ENCODE data around the gene CPA2.

CPA2 gene

GRCh38 chr7:130298544-130299326, 32.1 kb downstream of the CPA2 start:
- Histone ChIP-seq H3K4me1 (ENCODE audit: control insufficient read depth, insufficient read depth, low read length) (no peaks in the 10 kb centered on the region), H3K36me3 (ENCODE audit: control insufficient read depth, insufficient read depth, low read length) (no peaks in the 10 kb centered on the region), H3K4me3 (ENCODE audit: low read depth, low read length) (no peak overlapping the region), H3K27ac (ENCODE audit: low read depth, low read length) (no peak overlapping the region), H3K9ac (ENCODE audit: low read length) (no peak overlapping the region), H3K9me3 (ENCODE audit: control insufficient read depth, insufficient read depth, low read depth, low read length) (no peaks in the 10 kb centered on the region), H3K27me3 (ENCODE audit: control insufficient read depth, insufficient read depth, low read length) (no peaks in the 10 kb centered on the region; the same call in 1 of the 2 replicates)

GRCh38 chr7:130299866-130300265, 33.2 kb downstream of the CPA2 start:
- Histone ChIP-seq H3K27me3 (ENCODE audit: control insufficient read depth, insufficient read depth, low read length) (no peaks in the 10 kb centered on the region; the same call in 1 of the 2 replicates), H3K27ac (ENCODE audit: low read depth, low read length) (no peak overlapping the region), H3K4me3 (ENCODE audit: low read depth, low read length) (no peak overlapping the region), H3K36me3 (ENCODE audit: control insufficient read depth, insufficient read depth, low read length) (no peaks in the 10 kb centered on the region), H3K9ac (ENCODE audit: low read length) (no peak overlapping the region), H3K4me1 (ENCODE audit: control insufficient read depth, insufficient read depth, low read length) (no peaks in the 10 kb centered on the region), H3K9me3 (ENCODE audit: control insufficient read depth, insufficient read depth, low read depth, low read length) (no peaks in the 10 kb centered on the region)

- no peak overlapping the region for H3K4me3 ChIP-seq (ENCODE audit: low read depth, low read length)
- no peaks in the 10 kb centered on the region for H3K9me3 ChIP-seq (ENCODE audit: control insufficient read depth, insufficient read depth, low read depth, low read length)
- no peaks in the 10 kb centered on the region for H3K4me1 ChIP-seq (ENCODE audit: control insufficient read depth, insufficient read depth, low read length)
- H3K36me3 ChIP-seq (ENCODE audit: control insufficient read depth, insufficient read depth, low read length): no peaks in the 10 kb centered on the region
- no peaks in the 10 kb centered on the region for H3K27me3 ChIP-seq (ENCODE audit: control insufficient read depth, insufficient read depth, low read length)
- H3K27ac ChIP-seq (ENCODE audit: low read depth, low read length): no peak overlapping the region
- no peak overlapping the region for H3K9ac ChIP-seq (ENCODE audit: low read length)
Measured at GRCh38 chr7:130301501-130302020, 34.9 kb downstream of the CPA2 start.

- Histone ChIP-seq H3K4me1 (ENCODE audit: control insufficient read depth, insufficient read depth, low read length) (no peaks in the 10 kb centered on the region), H3K9me3 (ENCODE audit: control insufficient read depth, insufficient read depth, low read depth, low read length) (no peaks in the 10 kb centered on the region), H3K27me3 (ENCODE audit: control insufficient read depth, insufficient read depth, low read length) (no peaks in the 10 kb centered on the region), H3K4me3 (ENCODE audit: low read depth, low read length) (no peak overlapping the region), H3K27ac (ENCODE audit: low read depth, low read length) (no peak overlapping the region), H3K36me3 (ENCODE audit: control insufficient read depth, insufficient read depth, low read length) (no peaks in the 10 kb centered on the region), H3K9ac (ENCODE audit: low read length) (no peak overlapping the region)
Measured at GRCh38 chr7:130302649-130303048, 36.0 kb downstream of the CPA2 start.

GRCh38 chr7:130303127-130303526, 36.5 kb downstream of the CPA2 start:
- no peak overlapping the region for H3K27ac ChIP-seq (ENCODE audit: low read depth, low read length)
- H3K4me1 ChIP-seq (ENCODE audit: control insufficient read depth, insufficient read depth, low read length): no peaks in the 10 kb centered on the region
- no peak overlapping the region for H3K4me3 ChIP-seq (ENCODE audit: low read depth, low read length)
- no peaks in the 10 kb centered on the region for H3K9me3 ChIP-seq (ENCODE audit: control insufficient read depth, insufficient read depth, low read depth, low read length)
- no peaks in the 10 kb centered on the region for H3K27me3 ChIP-seq (ENCODE audit: control insufficient read depth, insufficient read depth, low read length)
- no peaks in the 10 kb centered on the region for H3K36me3 ChIP-seq (ENCODE audit: control insufficient read depth, insufficient read depth, low read length)
- H3K9ac ChIP-seq (ENCODE audit: low read length): no peak overlapping the region

DNA sequence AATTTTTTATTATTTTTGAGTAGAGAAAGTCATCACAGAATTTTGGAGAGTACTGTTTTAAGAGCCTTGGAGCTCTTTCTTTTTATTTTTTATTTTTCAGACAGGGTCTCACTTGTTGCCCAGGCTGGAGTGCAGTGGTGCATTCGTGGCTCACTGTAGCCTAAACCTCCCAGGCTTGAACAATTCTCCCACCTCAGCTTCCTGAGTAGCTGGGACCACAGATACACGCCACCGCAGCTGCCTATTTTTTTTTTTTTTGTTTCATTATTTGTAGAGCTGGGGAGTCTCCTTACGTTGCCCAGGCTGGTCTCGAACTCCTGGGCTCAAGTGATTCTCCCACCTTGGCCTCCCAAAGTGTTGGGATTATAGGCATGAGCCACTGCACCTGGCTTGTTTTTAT, 36.9 kb downstream of the CPA2 start:
- no peaks in the 10 kb centered on the region for H3K4me1 ChIP-seq (ENCODE audit: control insufficient read depth, insufficient read depth, low read length)
- H3K27ac ChIP-seq (ENCODE audit: low read depth, low read length): no peak overlapping the region
- no peak overlapping the region for H3K9ac ChIP-seq (ENCODE audit: low read length)
- H3K36me3 ChIP-seq (ENCODE audit: control insufficient read depth, insufficient read depth, low read length): no peaks in the 10 kb centered on the region
- H3K4me3 ChIP-seq (ENCODE audit: low read depth, low read length): no peak overlapping the region
- no peaks in the 10 kb centered on the region for H3K9me3 ChIP-seq (ENCODE audit: control insufficient read depth, insufficient read depth, low read depth, low read length)
- H3K27me3 ChIP-seq (ENCODE audit: control insufficient read depth, insufficient read depth, low read length): no peaks in the 10 kb centered on the region

- H3K27me3 ChIP-seq (ENCODE audit: control insufficient read depth, insufficient read depth, low read length): no peaks in the 10 kb centered on the region
- no peak overlapping the region for H3K27ac ChIP-seq (ENCODE audit: low read depth, low read length)
- no peaks in the 10 kb centered on the region for H3K9me3 ChIP-seq (ENCODE audit: control insufficient read depth, insufficient read depth, low read depth, low read length)
- no peaks in the 10 kb centered on the region for H3K4me1 ChIP-seq (ENCODE audit: control insufficient read depth, insufficient read depth, low read length)
- no peak overlapping the region for H3K9ac ChIP-seq (ENCODE audit: low read length)
- H3K4me3 ChIP-seq (ENCODE audit: low read depth, low read length): no peak overlapping the region
- H3K36me3 ChIP-seq (ENCODE audit: control insufficient read depth, insufficient read depth, low read length): no peaks in the 10 kb centered on the region
Measured at GRCh38 chr7:130303982-130304381, 37.3 kb downstream of the CPA2 start.

GRCh38 chr7:130304878-130305277, 38.2 kb downstream of the CPA2 start:
- Histone ChIP-seq H3K4me1 (ENCODE audit: control insufficient read depth, insufficient read depth, low read length) (no peaks in the 10 kb centered on the region), H3K9me3 (ENCODE audit: control insufficient read depth, insufficient read depth, low read depth, low read length) (no peaks in the 10 kb centered on the region), H3K4me3 (ENCODE audit: low read depth, low read length) (no peak overlapping the region), H3K27ac (ENCODE audit: low read depth, low read length) (no peak overlapping the region), H3K9ac (ENCODE audit: low read length) (no peak overlapping the region), H3K27me3 (ENCODE audit: control insufficient read depth, insufficient read depth, low read length) (no peaks in the 10 kb centered on the region), H3K36me3 (ENCODE audit: control insufficient read depth, insufficient read depth, low read length) (no peaks in the 10 kb centered on the region)

DNA sequence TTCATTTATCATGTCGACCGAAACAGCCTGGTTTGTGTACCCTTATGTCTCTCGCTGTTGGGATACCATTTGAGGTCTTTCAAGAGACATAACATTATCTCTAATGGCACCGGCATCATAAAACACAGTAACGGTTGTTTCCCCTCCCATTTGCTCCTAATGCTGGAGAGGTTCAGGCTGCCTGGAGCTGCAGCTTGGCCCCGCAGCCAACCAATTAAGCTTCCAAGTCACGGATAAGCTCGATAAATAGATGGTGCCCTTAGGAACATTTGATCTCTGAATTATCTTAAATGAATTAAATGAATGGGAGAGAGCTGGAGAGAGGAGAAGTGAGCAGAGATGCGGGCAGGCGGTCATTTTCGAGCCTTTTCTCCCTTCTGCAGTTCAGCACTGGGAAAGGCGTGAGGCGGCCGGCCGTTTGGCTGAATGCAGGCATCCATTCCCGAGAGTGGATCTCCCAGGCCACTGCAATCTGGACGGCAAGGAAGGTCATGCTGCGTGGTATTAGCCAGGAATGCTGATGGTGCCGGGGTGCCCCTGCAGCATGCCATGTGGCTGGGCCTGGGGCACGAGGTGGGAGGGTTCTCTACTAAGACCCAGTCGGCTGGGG, 38.9 kb downstream of the CPA2 start:
- Histone ChIP-seq H3K4me1 (ENCODE audit: control insufficient read depth, insufficient read depth, low read length) (no peaks in the 10 kb centered on the region), H3K9ac (ENCODE audit: low read length) (no peak overlapping the region), H3K27me3 (ENCODE audit: control insufficient read depth, insufficient read depth, low read length) (no peaks in the 10 kb centered on the region), H3K27ac (ENCODE audit: low read depth, low read length) (no peak overlapping the region), H3K36me3 (ENCODE audit: control insufficient read depth, insufficient read depth, low read length) (no peaks in the 10 kb centered on the region), H3K9me3 (ENCODE audit: control insufficient read depth, insufficient read depth, low read depth, low read length) (no peaks in the 10 kb centered on the region), H3K4me3 (ENCODE audit: low read depth, low read length) (no peak overlapping the region)

DNA sequence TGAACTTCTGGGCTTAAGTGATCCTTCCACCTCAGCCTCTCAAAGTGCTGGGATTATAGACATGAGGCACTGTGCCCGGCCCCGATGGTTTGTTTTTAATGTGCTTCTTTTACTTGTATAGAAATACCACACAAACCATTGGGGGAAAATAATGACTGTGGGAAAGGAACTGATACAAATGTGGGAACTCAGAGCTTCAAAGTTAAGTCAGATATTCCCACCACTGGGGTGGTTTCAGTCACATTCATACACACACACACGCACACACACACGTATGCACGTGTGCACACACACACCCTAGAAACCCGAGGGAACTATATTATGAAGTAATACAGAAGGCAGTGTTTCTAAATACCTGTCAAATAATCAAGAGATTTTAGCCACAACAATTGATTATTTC, 43.3 kb downstream of the CPA2 start:
- no peaks in the 10 kb centered on the region for H3K4me1 ChIP-seq (ENCODE audit: control insufficient read depth, insufficient read depth, low read length)
- H3K27ac ChIP-seq (ENCODE audit: low read depth, low read length): no peak overlapping the region
- H3K27me3 ChIP-seq (ENCODE audit: control insufficient read depth, insufficient read depth, low read length): no peaks in the 10 kb centered on the region
- H3K4me3 ChIP-seq (ENCODE audit: low read depth, low read length): no peak overlapping the region
- H3K9me3 ChIP-seq (ENCODE audit: control insufficient read depth, insufficient read depth, low read depth, low read length): peaks cover 16% of the 10 kb centered on the region
- H3K36me3 ChIP-seq (ENCODE audit: control insufficient read depth, insufficient read depth, low read length): no peaks in the 10 kb centered on the region
- H3K9ac ChIP-seq (ENCODE audit: low read length): no peak overlapping the region

GRCh38 chr7:130314305-130314704, 47.6 kb downstream of the CPA2 start:
- no peaks in the 10 kb centered on the region for H3K36me3 ChIP-seq (ENCODE audit: control insufficient read depth, insufficient read depth, low read length)
- peaks cover 16% of the 10 kb centered on the region for H3K9me3 ChIP-seq (ENCODE audit: control insufficient read depth, insufficient read depth, low read depth, low read length)
- H3K4me3 ChIP-seq (ENCODE audit: low read depth, low read length): no peak overlapping the region
- no peak overlapping the region for H3K27ac ChIP-seq (ENCODE audit: low read depth, low read length)
- no peaks in the 10 kb centered on the region for H3K4me1 ChIP-seq (ENCODE audit: control insufficient read depth, insufficient read depth, low read length)
- H3K9ac ChIP-seq (ENCODE audit: low read length): no peak overlapping the region
- H3K27me3 ChIP-seq (ENCODE audit: control insufficient read depth, insufficient read depth, low read length): no peaks in the 10 kb centered on the region
